Kidney (tissue), 14 donors: ENCODE data around the gene ADAM8. TPM values are rescaled to one million over a fixed set of nuclear protein-coding genes. Genes with fewer than 3 reads are reported as not detected.
A peak's percentile ranks its signal among the peaks of the same experiment; 100 is the strongest.

Experiments
- DNase-seq, 5 donors: peaks; one replicate each; pipeline ENCODE4 v3.0.0-alpha.2; 2013 to 2020
- FAIRE-seq: peaks from 2 replicates; lab custom pipeline; 2012; peaks lifted over from hg19 to GRCh38; lab: Jason Lieb, UNC
- H3K27ac ChIP-seq, 2 donors: one replicate each; pipeline ENCODE4 v1.7.0; 2013; ENCODE audit warnings: low read depth in 2 of 2, low read length in 2 of 2, inconsistent platforms in 1 of 2
- H3K27me3 ChIP-seq: one replicate; pipeline ENCODE4 v1.7.1; 2013; ENCODE audit warnings: low read length, inconsistent platforms; ENCODE audit not compliant: control insufficient read depth, insufficient read depth
- H3K36me3 ChIP-seq, 3 donors: one replicate each; pipeline versions ENCODE4 v1.7.0 to v1.7.1; 2013; ENCODE audit warnings: low read length in 3 of 3, control low read depth in 1 of 3, inconsistent platforms in 1 of 3; ENCODE audit not compliant: insufficient read depth in 3 of 3, control insufficient read depth in 2 of 3
- H3K4me1 ChIP-seq, 3 donors: one replicate each; pipeline versions ENCODE4 v1.7.0 to v1.7.1; 2013; ENCODE audit warnings: low read length in 3 of 3, inconsistent platforms in 1 of 3, low read depth in 1 of 3; ENCODE audit not compliant: control insufficient read depth in 2 of 3, insufficient read depth in 2 of 3
- H3K4me3 ChIP-seq, 3 donors: one replicate each; pipeline versions ENCODE4 v1.7.0 to v1.8.1; 2013; ENCODE audit warnings: low read length in 3 of 3, control low read depth in 1 of 3, inconsistent platforms in 1 of 3
- H3K9ac ChIP-seq, 3 donors: one replicate each; pipeline versions ENCODE4 v1.7.0 to v1.7.1; 2013; ENCODE audit warnings: low read length in 3 of 3, control low read depth in 1 of 3, inconsistent platforms in 1 of 3
- H3K9me3 ChIP-seq, 3 donors: one replicate each; pipeline versions ENCODE4 v1.7.0 to v1.7.1; 2013; ENCODE audit warnings: low read length in 3 of 3, control low read depth in 1 of 3, inconsistent platforms in 1 of 3; ENCODE audit not compliant: control insufficient read depth in 2 of 3, insufficient read depth in 1 of 3
- intact Hi-C: fragments of 100-400 bp; cut with DNase I; formaldehyde crosslinking; loops from one replicate; pipeline ENCODE4 v1.11.1; 2022
- polyA plus RNA-seq: library from polyadenylated mRNA; stranded (reverse); fragments of 350-450 nt; fragmentation: Illumina TruSeq; extraction: RNeasy Lipid Tissue Mini Kit (QIAGEN cat#74804); gene quantifications from one replicate; pipeline ENCODE4 v1.2.3, GENCODE V29; 2014; ENCODE audit warnings: low read depth, low replicate concordance; ENCODE audit not compliant: insufficient read depth
- total RNA-seq: library from RNA; stranded (reverse); fragmentation: NEBNext Ultra II Directional; extraction: Animal tissue kit (Norgen Biotek cat#: 25700); gene quantifications from one replicate; pipeline ENCODE4 v1.2.1, GENCODE V29; 2021
- TF ChIP-seq, protein P1 (sequence below): IDR thresholded peaks from 3 replicates; pipeline ENCODE4 v1.5.1; 2012; ENCODE audit warnings: mild to moderate bottlenecking, moderate library complexity, borderline replicate concordance; ENCODE audit not compliant: insufficient read depth; ENCODE audit errors: extremely low read depth
- donor health status: control.
- donor health status: control.
- donor health status: control.
- donor health status: control.
- donor health status: control.
- donor health status: DM: yes; HTN: yes; CAD: no.
- donor health status: Normal renal cell carcinoma (clear cell type).

The ADAM8 gene
- total and polyA plus RNA-seq, 2 donors from 2014 or later = 3.4 to 16.6 TPM

DNA sequence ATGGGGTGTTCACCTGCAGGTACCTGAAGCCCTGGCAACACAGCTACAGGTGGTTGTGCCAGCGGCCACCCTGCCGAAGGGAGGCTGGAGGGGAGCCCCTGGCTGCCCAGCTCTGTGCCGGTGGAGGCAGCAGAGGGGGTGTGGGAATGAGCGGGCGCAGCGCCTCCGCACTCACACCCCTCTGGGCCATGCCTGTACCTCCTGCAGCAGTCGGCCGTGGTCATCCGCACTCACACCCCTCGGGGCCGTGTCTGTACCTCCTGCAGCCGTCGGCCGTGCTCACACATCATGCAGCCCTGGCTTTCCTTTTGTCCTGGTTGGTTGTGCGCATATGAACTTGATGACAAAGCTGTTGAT is 33.7 kb upstream of the ADAM8 start:
- Histone ChIP-seq H3K27ac (no peak overlapping the region), H3K27me3 (no peaks in the 10 kb centered on the region), H3K4me3 (no peak overlapping the region), H3K9ac (no peak overlapping the region), H3K4me1 (peaks cover 3 to 27% (median 14%) of the 10 kb centered on the region in 3 donors), H3K36me3 (peaks cover 0 to 16% (median 2%) of the 10 kb centered on the region in 3 donors), H3K9me3 (no peaks in the 10 kb centered on the region)
- TF ChIP-seq, protein P1, sequence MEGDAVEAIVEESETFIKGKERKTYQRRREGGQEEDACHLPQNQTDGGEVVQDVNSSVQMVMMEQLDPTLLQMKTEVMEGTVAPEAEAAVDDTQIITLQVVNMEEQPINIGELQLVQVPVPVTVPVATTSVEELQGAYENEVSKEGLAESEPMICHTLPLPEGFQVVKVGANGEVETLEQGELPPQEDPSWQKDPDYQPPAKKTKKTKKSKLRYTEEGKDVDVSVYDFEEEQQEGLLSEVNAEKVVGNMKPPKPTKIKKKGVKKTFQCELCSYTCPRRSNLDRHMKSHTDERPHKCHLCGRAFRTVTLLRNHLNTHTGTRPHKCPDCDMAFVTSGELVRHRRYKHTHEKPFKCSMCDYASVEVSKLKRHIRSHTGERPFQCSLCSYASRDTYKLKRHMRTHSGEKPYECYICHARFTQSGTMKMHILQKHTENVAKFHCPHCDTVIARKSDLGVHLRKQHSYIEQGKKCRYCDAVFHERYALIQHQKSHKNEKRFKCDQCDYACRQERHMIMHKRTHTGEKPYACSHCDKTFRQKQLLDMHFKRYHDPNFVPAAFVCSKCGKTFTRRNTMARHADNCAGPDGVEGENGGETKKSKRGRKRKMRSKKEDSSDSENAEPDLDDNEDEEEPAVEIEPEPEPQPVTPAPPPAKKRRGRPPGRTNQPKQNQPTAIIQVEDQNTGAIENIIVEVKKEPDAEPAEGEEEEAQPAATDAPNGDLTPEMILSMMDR = no peak
- intact Hi-C loops = no loop called here
- FAIRE-seq (no peak), DNase-seq (peak in 2 of 5 donors; percentile 66 to 77)

DNA sequence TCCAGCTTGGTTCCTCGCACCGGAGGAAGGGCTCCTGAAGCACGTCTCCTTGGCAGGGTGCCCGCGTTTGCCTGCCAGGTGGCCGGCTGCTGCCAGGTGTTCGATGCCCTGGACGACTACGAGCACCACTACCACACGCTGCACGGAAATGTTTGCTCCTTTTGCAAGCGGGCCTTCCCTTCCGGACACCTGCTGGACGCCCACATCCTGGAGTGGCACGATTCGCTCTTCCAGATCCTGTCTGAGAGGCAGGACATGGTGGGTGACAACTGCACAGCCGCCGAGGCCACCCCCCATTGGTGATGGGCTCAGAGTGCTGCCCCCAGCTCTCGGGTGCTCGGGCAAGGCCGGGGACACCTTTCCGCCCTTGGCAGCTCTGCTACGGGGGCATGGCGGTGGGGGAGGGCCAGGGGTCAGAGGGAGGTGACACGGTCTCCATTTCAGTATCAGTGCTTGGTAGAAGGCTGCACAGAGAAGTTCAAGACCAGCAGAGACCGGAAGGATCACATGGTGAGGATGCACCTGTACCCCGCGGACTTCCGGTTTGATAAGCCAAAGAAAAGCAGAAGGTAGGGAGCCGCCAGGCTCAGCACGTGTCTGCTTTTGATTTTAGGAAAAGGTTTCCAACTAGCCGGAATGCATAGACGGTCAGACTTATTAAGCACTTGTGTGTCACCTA is 33.2 kb upstream of the ADAM8 start:
- DNase-seq (peak in 3 of 5 donors; percentile 28 to 88 (median 85)), FAIRE-seq (no peak)
- TF ChIP-seq, protein P1 = no peak
- no peaks in the 10 kb centered on the region for H3K9me3 ChIP-seq
- H3K36me3 ChIP-seq = peaks cover 0 to 16% (median 2%) of the 10 kb centered on the region in 3 donors
- peak overlapping the region in 1 of 2 donors; percentile 9 for H3K27ac ChIP-seq
- H3K4me3 ChIP-seq = peak overlapping the region in 2 of 3 donors; percentile 12 to 95
- H3K27me3 ChIP-seq = no peaks in the 10 kb centered on the region
- intact Hi-C loops = no loop called here
- H3K4me1 ChIP-seq = peaks cover 3 to 27% (median 14%) of the 10 kb centered on the region in 3 donors
- no peak overlapping the region for H3K9ac ChIP-seq

DNA sequence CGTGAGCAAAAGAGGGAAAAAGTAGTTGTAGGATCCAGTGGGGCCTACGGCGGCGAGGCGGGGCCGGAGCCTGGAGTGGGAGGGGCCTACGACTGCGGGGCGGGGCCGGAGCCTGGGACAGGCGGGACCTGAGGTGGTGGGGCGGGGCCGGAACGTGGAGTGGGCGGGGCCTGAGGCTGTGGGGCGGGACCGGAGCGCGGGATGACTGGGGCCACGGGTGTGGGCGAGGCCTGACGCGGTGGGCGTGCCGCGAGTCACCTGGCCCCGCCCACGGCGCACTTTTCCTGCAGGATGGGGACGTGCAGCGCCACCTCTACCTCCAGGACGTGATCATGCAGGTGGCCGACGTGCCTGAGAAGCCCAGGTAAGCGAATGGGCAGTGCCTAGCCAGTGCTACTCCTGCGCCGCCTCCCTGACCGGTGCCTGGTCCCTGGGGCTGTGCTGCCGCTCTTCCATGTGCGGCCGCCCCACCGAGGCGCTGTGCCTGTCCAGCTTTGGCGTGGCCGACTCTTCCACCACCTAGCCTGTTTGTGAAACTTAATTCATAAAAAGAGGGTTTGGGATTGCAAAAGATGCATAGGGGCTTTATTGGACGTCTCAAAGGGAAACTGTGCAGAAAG is 32.5 kb upstream of the ADAM8 start:
- Histone ChIP-seq H3K9me3 (no peaks in the 10 kb centered on the region), H3K9ac (peak overlapping the region in 2 of 3 donors; percentile 49 to 68), H3K27me3 (no peaks in the 10 kb centered on the region), H3K36me3 (peaks cover 0 to 16% (median 2%) of the 10 kb centered on the region in 3 donors), H3K27ac (peak overlapping the region; percentile 90 to 97), H3K4me1 (peaks cover 3 to 27% (median 14%) of the 10 kb centered on the region in 3 donors), H3K4me3 (peak overlapping the region; percentile 89 to 95 (median 90))
- DNase-seq (peak; percentile 89 to 98 (median 94)), FAIRE-seq (no peak)
- TF ChIP-seq, protein P1 = no peak
- intact Hi-C loops = no loop called here
